ENCODE measurements around the gene PTPRG.

DNA sequence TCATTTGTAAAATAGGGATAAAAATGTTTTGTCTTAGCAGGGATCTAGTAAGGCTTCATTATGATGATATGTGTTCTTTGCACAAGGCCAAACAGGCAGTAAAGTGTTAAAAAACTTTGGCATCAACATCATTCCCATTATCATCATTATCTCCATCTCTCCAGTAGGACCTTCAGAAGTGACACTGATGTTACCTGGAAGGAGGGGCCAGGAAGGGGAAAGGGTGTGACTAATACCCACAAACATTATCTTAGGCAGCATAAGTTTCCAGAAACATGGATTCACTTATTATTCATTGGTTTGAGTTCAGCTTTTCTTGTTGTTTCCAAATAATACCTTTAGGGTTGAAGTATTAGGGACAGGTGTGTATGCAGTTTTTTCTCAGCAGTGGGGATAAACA, 399.6 kb downstream of the PTPRG start:
- TF ChIP-seq POLR2A (IDR thresholded peaks at IDR 0.05; ENCODE audit: borderline replicate concordance, extremely low read depth, insufficient read depth, insufficient read length) (no peak), CTCF (IDR thresholded peaks at IDR 0.05 in 2 of 3, conservative IDR thresholded peaks at IDR 0.05 in 1 of 3; ENCODE audit: borderline replicate concordance in 1 of 3, insufficient read depth in 1 of 3, low read depth in 2 of 3, low read length in 2 of 3) (no peak), TCF7L2 (IDR thresholded peaks at IDR 0.05; ENCODE audit: borderline replicate concordance, extremely low read depth, insufficient read depth, insufficient read length) (no peak), EZH2phosphoT487 (IDR thresholded peaks at IDR 0.05; ENCODE audit: borderline replicate concordance) (no peak), POLR2AphosphoS5 (IDR thresholded peaks at IDR 0.05; ENCODE audit: low read depth, low read length) (no peak), CEBPB (IDR thresholded peaks at IDR 0.05; ENCODE audit: low read depth) (no peak), YY1 (IDR thresholded peaks at IDR 0.05; ENCODE audit: extremely low read depth, insufficient replicate concordance, low read depth, low read length) (no peak)
